Frontal cortex (tissue), 4 donors: ENCODE results near the gene MOB2. TPM values are rescaled to one million over a fixed set of nuclear protein-coding genes. Genes with fewer than 3 reads are reported as not detected.

Experiments
- DNase-seq, 2 donors: peaks; one replicate each; pipeline ENCODE4 v3.0.0; 2012; ENCODE audit warnings: low spot score in 2 of 2
- FAIRE-seq: peaks from 2 replicates; lab custom pipeline; 2012; peaks lifted over from hg19 to GRCh38; lab: Jason Lieb, UNC
- total RNA-seq: library from RNA; depleted of rRNA; stranded (reverse); fragments of >200 nt; gene quantifications from one replicate; pipeline ENCODE4 v1.2.3, GENCODE V29; 2014
- donor health status: control.
- donor health status: control.
- donor health status: control.

Gene MOB2
- total RNA-seq, 1 donor from 2014 or later: 15.1 TPM

DNA sequence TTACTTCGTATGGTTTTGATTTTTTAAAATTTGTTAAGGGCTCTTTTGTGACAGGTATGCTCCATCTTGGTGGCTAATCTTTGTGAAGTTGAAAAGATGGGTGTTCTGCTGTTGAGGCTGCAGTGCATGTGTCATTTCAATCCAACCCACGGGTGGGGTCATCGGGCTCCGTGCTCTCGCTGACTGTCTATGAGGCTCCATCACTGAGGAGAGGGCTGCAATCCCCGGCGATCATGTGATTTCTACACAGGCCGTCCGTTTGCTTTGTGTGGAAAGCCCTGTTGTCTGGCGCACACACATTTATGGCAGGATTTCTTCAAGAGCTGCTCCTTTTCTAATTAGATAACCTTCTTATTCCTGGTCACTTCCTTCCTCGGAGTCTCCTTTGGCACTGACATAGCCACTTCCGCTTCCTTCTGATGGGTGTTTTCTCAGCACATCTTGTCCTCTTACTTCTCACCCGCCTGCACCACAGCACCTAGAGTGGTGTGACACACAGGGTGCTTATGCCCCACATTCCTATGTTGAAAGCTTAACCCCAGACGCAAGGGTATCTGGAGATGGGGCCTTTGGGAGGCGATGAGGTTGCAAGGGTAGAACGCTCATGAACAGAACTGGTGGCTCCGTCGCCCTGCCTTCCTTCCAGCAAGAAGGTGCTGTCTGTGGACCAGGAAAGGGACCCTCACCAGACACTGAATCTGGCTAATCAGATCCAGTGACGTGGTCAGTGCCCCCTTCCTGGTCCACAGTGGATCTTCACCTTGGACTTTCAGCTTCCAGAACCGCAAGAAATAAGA, 9.4 kb downstream of the MOB2 start:
- FAIRE-seq: no peak
- no peak for DNase-seq

DNA sequence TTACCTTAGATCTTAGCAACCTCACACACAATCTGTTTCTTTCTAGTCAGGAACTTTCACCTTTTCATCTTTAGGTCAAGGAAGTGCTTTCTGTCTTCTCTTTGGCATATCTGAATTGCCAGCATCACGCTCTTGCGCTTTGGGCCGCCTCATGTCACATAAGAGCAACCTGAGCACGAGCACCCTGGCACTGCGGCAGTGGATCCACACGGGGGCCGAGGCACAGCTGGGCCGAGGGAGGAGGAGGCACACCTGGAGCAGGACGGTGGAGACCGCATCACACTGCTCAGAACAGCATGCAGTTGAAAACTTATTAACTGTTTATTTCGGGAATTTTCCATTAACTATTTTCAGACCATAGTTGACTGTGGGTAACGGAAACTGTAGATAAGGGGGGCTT, 10.7 kb downstream of the MOB2 start:
- DNase-seq: no peak
- FAIRE-seq: no peak

DNA sequence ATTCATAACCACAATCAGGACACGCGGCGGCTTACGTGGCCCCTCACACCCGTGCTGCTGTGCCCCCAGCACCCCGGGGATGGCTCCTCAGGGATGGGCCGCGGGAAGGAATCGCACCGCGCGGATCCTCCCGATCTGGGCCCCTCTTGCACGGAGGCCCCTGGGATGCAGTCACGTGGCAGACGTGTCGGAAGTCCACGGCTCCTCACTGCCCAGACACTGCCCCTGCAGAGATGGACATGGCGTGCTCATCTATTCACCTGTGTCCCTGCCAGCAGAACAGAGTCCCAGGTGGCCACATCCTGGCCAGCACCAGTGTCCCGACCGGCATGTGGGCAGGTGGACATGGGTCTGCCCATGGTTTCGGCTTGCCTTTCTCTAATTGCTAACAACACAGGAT, 12.8 kb downstream of the MOB2 start:
- no peak for FAIRE-seq
- no peak for DNase-seq

DNA sequence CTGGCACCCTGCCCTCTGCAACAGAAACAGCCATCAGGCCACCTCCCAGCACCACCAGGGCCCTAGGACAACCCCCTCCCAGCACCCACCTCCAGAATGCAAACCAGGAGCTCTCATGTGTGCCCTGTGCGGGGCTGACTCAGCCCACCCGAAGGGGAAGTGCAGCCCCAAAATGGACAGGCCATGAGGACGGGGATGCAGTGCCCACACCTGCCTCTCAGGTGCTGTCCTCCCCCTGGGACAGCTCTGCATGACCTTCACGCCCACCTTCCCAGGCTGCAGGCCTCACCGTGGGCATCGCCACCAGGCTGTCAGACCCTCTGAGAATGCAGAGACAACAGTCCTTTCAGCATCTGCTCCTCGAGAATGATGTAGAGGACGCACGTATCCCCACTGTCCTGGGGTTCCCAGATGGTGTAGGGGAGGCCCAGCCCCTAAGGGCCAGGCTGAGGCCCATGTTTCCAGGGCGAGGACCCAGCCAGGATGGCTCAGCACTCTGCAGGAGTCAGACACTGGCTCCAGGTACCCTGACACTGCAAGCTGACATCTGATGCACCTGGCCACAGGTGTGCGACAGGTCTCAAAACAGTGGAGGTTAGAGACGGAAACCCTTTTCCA, 13.5 kb downstream of the MOB2 start:
- no peak for FAIRE-seq
- DNase-seq: no peak

DNA sequence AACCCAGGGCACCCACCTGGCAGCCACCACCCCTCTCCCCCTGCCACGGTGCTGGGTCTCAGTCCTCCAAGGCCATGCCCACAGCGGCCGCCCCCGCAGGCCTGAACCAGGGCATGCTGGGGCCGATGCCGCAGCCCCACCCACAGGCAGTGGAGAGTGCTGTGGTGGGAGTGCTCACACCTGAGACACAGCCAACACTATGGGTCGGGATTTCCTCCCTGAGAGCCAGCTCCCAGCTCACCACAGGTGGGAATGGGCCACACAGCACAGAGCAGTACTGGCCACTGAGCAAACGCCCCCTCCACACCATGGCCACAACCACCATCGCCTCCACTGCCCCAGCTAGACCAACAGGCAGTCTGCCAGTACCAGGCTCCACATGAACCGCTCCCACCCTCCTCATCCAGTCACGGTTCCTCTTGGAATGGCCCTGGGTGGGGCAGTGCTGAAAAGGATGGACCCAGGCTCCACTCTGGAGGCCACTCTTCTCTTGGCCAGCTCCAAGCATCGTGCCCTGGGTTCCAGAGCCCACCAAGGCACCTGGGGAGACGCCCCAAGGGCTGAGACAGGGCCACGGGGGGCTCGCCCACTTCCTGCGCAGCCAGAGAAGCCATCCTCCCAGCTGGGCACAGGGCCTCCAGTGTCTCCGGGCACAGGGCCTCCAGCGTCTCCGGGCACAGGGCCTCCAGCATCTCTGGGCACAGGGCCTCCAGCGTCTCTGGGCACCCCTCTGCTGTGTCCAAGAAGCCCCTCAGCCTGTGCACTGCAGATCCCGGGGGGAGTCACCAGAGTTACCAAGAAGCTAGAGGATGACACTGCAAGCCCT, 14.2 kb downstream of the MOB2 start:
- no peak for DNase-seq
- no peak for FAIRE-seq

DNA sequence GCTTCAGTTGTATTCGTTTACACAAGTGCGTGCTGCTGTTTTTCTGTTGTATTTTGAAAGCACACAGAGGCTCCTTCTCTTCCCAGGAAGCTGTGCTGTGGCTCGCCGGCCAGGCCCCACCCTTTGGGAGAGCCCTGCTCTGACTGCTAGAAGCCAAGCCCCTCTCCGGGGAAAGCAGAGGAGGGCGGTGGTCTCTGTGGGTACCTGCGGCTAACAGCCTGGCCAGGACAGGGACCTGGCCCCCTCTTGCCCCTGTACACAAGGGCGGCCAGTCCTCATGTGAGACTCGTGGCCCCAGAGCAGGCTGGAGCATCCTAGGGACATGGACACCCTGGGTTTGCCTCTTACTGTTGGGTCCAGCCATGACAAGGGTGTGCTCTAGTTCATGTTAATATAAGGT, 14.8 kb downstream of the MOB2 start:
- DNase-seq: no peak
- FAIRE-seq: no peak

DNA sequence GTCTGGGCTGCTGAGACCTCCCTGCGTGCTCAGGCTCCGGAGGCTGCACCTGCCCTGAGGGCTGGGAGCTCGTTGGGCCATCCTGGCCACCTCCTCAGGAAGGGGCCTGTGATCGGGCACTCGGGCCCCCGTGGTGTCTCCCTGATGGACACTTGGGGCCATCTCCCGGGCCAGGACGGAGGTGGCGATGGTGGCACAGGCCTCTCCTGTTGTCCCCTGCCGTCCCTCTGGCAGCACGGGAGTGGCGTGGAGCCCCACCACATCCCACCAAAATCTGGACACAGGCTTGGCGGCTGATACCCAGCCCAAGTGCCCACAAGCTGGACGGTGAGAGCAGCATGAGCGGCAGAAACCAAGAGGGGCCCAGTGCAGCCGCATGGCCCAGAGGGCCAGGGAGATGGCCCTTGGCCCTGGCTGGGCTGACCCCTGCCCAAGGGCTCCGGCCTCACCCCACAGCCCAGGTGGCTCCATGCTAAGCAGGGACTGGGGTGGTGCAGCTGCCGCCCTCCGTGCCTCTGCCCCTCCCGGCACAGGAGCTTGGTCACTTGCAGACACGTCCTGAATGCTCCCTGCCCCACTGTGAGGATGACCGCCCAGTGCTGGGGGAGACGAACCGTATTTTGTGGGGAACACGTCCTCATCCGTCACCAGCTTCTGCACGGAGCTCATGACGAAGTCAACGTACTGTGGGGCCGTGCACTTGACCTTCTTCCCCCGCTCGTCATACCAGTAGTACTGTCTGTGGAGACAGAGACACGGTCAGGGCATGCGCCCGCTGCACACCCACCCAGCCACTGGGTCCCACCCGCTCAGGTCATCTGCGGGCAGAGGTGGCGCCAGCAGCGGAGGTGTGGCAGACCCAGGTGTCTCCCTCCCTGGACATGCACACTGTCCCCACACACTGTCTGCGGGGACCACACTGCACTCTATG, 15.6 kb downstream of the MOB2 start:
- no peak for FAIRE-seq
- no peak for DNase-seq

DNA sequence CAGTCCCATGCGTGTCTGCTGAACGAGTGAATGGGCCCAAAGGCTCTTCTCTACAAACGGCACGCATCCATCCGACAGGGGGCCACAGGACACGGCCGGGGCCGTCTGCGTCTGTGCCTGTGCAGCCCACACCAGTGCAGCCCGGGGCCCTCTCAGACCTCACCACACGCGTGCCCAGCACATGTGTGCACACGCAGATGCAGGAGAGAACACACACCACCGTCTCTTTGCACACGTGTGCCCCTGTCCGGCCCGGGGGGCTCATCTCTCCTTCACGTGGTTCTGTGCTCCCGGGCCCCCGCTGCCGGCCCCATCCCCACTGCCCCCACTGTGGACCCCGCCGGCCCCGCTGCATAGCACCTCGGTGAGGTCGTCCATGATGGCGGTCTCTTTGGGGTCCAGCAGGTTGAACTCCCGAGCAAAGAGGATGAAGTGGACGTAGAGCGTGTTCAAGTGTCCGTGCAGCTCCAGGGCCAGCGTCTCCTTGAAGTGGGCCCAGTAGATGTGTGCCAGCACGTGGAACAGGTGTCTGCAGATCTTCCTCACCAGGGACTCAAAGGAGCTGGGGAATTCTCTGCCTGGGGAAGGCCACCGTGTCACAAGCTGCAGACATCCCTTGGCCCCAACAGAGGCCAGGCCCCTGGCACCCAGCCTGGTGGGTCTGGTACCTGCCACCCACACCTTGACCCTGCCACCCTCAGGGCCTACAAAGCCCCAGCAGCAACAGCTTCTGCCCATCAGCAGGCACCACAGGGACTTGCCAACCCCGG, 16.5 kb downstream of the MOB2 start:
- DNase-seq: no peak
- no peak for FAIRE-seq

DNA sequence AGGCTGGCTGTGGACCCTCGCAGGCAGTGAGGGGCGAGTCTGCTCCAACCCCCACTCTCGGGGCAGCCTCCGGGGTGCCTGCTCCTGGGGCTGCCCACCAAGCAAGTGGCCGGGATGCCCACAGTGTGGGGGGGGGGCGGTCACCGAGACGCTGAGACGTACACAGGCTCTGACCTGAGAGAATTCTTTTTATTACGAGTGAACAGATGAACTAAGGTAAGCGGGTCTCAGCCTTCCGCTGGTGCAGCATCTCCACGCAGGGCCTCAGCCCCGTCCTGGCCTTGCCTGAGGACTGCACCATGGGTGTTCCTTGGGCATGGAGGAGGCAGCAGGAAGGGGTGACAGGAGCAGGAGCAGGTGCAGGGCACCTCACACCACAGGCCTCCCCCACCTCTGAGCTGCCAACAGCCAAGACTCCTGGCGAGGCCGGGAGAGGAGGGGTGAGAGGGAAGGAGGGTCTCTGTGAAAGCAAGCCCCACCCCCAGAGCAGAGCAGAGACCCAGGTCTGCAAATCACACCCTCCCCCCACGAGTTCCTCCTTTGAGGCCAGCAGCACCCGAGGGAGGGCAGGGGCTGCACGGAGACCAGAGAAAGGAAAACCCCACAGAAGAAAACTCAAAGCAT, 17.2 kb downstream of the MOB2 start:
- no peak for DNase-seq
- no peak for FAIRE-seq

DNA sequence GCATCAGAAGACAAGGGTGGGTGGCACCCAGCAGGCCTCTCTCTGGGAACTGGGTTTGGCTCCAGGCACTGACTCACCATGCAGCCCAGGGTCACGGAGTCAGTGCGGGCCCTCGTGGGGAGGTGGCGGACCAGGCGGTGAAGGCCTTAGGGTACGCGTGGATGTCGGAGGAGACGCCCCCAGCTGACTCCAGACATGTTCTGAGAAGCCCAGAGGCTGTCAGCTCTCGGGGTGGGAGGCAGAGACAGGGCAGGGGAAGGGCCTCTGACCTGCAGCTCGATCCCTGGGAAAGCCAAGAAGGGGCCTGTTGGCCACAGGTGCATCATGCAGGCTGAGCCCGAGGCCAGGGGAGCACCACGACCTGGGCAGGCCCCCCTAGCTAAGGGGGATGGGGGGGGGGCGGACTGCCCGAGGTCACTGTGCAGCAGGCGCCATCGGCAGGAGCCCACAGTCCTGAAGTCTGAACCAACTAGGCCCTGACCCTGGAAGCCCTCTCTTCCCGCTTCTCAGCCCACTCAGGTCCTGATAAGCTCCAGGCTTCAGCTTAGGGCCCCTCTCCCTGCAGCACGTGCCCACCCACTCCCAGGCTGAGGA, 18.0 kb downstream of the MOB2 start:
- DNase-seq: no peak
- no peak for FAIRE-seq

DNA sequence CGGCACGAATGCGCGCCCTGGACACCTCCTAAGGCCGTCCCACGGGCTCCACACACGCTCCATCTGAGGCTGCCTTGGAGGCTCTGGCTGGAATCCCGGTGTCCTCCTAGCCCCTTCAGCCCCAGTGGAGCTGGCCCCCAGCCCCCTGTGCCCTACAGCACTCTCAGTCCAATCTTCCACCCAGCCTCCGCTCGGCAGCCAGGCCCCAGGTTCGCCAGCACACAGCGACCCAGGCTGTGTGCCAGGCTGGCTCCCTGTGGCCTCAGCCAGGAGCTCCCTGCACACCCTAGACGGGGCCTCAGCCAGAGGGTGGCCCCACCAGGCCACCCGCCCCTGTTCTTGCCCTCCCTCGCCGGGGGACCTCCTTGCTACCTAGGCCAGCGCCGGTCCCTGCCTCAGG, 18.6 kb downstream of the MOB2 start:
- no peak for FAIRE-seq
- no peak for DNase-seq

DNA sequence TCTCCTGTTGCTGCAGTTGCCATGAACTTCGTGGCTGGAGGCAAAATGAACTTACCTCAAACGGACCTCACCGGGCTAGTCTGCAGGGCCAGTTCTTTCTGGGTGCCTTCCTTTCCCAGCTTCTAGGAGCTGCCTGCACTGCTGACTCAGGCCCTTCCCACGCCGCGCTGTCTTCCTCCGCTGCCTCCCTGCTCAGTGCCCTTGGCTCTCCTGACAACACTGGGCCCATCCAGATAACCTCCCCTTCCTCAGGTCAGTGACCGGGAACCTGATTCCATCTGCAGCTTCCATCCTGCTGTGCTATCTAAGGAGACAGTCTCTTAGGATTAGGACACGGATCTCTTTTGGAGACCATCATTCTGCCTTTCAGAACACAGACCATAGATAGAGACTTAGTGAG, 19.3 kb downstream of the MOB2 start:
- no peak for DNase-seq
- no peak for FAIRE-seq

DNA sequence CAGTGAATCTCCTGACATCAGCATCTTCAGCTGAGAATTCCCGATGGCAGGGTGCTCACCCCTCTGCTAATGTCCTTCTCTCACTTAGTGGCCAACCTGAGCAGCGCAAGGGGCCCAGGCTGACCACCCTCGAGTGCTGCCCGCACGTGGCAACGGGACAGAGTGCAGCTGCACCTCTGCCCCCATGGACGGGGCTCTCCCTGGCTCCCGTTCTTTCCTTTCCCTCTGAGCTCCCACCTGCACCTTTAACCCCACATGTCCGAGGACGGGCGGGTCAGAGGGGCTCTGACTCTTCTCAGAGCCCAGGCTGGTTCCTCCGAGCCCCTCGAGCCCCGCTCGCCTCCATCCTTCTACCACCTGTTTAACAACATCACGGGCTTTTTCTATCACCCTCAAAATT, 19.8 kb downstream of the MOB2 start:
- FAIRE-seq (no peak), DNase-seq (no peak)

DNA sequence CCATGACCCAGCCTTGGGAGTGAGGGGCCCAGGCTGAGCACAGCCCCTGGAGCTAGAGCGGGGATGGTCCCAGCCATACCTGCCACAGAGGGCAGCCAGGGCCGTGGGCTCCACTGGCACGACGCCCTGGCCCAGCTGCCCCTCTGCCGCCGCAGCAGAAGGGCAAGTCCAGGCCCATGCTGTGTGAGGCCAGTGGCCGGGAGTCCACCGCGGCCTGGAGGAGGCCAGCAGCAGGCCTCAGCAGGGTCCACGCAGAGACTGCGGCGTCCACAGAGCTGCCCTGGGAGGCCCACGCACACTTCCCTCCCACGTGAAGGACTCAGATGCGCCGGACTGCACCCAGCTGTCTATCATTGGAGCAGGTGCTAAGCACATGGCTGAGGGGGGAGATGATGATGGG, 23.5 kb downstream of the MOB2 start:
- no peak for FAIRE-seq

DNA sequence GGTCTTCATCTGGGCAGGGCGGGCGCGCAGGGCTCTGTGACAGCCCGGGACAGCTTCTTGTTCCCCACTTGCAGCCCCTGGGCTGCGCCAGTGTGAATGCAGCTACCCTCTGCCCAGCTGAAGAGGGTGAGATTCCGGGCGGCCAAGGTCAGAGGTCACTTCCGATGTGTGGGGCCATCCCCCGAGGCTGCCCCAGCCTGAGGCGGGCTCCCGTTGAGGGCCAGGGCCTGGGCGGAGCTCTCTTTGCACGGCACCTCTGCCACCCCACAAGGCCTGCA, 23.9 kb downstream of the MOB2 start:
- FAIRE-seq (no peak), DNase-seq (no peak)

More for the DNA sequence above, 23.5 kb downstream of the MOB2 start:
- no peak for DNase-seq

DNA sequence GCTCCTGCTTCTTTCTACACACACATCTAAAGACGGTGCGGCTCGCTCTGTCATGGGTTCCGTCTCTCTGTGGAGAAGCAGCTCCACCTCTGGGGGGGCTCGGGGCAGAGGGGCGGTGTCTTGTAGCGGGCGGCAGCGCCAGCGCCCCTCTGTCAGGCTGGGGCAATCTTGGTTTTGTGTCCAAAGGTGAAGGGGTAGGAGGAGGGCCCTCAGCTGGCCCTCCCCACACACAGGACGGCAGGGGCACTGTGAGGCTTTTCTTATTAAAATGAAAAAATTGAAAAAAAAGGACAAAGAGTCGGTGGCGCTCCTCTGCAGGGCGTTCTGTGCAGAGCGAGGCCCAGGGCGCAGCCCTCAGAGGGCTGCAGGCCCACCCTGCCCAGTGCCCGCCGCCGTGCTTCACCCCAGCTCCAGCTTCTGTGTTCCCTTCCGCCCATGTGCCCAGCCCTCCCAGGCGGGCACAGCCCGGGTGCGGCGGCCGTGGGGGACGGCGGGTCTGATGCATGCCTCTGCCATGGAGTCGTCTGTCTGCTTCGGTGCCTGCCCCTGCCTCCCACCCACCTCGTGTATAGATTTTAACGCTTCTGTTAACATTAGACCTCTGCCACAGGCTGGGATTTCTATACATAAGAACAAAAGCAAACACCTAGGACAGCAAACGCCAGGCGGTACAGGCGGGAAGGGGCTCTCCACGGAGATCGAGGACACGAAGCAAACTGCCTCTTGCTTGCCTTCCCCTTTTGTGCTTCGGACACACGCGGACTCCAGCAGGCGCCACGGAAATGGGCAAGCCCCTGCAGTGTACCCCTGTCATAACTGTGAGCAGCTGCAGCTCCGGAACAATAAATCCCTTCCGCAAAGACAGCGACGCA, 24.5 kb downstream of the MOB2 start:
- no peak for DNase-seq
- FAIRE-seq: no peak

DNA sequence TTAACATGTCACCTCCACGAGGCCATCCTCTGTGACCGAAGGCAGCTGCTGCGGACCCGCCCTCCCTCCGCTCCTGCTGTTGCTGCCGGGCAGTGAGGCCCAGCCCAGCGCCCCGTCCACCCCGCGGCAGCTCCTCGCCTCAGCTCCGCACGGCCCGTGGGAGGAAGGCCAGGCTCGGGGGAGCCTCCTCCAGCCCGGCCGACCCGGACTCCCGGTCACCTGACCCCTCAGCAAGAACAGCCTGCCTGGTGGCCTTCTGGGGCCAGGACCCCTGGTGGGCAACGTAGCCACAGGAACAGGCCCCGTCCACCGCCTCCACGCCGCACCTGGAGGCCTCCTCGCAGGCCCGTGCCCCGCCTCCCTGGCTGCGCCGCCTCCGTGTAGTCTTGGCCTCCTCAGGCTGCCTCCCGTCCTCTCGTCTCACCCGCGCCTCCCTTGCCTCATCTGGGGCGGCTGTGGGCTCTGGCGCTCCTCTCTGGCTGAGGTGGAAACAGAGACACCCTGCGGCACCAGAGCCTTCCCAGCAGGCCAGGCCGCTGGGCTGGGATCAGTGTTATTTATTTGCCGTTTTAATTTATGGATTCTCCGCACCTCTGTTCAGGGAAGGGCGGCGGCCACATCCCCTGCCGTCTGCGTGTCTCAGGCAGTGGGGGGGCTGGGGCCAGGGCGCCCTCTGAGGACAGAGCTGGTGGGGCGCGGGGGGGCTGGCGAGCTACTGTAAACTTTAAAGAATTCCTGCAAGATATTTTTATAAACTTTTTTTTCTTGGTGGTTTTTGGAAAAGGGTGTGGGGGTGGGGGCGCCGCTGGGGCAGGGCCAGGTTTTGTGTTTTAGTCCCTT, 25.4 kb downstream of the MOB2 start:
- DNase-seq (no peak), FAIRE-seq (no peak)
